ENCODE measurements around the gene ATP6V1B1.

DNA sequence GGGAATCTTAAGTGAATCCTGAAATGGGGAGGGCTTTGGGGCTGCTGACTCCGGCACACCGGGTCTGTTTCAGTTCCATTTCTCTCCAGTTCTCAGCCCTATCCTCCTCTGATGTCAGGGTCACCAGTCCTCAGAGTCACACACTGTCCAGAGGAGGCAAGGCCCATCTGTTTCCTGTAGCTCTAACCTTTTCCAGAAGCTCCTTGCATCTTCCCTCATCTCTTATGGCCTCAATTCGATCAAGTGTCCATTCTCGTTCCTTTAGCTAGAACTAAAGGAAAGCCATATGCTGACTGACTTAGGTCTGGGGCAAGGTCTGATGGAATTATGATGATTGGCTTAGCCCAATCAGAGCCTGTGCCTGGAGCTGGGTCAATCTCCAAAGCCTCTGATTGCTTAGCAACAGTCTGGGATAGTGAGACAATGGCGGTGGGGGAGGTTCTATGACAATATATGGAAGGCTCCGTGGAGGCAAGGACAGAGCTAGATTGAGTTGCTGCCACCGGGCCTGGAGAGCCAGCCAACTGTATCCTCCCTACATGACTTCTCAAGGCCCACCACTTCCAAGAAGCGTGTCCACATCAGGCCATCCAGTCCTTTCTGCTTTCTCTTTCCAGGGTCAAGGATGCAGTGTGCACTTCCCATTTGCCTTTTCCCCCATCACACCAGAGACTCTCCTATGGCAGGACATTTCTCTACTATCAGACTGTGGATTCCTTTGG is 48.0 kb downstream of the ATP6V1B1 start:
- TF ChIP-seq POLR2AphosphoS5 (IDR thresholded peaks at IDR 0.05; ENCODE audit: insufficient read depth in 1 of 2, low read depth in 1 of 2): no peak
- TF ChIP-seq, protein P1, sequence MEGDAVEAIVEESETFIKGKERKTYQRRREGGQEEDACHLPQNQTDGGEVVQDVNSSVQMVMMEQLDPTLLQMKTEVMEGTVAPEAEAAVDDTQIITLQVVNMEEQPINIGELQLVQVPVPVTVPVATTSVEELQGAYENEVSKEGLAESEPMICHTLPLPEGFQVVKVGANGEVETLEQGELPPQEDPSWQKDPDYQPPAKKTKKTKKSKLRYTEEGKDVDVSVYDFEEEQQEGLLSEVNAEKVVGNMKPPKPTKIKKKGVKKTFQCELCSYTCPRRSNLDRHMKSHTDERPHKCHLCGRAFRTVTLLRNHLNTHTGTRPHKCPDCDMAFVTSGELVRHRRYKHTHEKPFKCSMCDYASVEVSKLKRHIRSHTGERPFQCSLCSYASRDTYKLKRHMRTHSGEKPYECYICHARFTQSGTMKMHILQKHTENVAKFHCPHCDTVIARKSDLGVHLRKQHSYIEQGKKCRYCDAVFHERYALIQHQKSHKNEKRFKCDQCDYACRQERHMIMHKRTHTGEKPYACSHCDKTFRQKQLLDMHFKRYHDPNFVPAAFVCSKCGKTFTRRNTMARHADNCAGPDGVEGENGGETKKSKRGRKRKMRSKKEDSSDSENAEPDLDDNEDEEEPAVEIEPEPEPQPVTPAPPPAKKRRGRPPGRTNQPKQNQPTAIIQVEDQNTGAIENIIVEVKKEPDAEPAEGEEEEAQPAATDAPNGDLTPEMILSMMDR (IDR thresholded peaks at IDR 0.05): no peak
